ENCODE results near the gene PDE5A. TPM values are rescaled to one million over a fixed set of nuclear protein-coding genes. Genes with fewer than 3 reads are reported as not detected.

The PDE5A gene
- polyA plus RNA-seq, 3 donors, result 0.80 to 0.82 TPM; not detected in 1

- no CpG with 5 or more reads among the region's 4 CpGs for WGBS (ENCODE audit: insufficient coverage)
- no peak for TF ChIP-seq CTCF (IDR thresholded peaks at IDR 0.05)
- no peaks in the 10 kb centered on the region for H3K79me2 ChIP-seq (ENCODE audit: insufficient read depth, low read length)
- H3K4me3 Mint-ChIP-seq, result no peak overlapping the region
- H4K20me1 ChIP-seq (ENCODE audit: insufficient read depth, low read length), result no peaks in the 10 kb centered on the region
- H3K4me1 ChIP-seq (ENCODE audit: control insufficient read depth in 1 of 2, insufficient read depth in 2 of 2, low read length in 2 of 2), result no peaks in the 10 kb centered on the region
- H3K9me3 Mint-ChIP-seq, result no peaks in the 10 kb centered on the region
- no peak overlapping the region for H3K9ac ChIP-seq (ENCODE audit: insufficient read depth, low read length, poor library complexity, severe bottlenecking)
- no peaks in the 10 kb centered on the region for H3K36me3 ChIP-seq (replicated peaks in 1 of 2; ENCODE audit: control insufficient read depth in 1 of 2, insufficient read depth in 2 of 2, low read length in 2 of 2)
- H3K36me3 Mint-ChIP-seq, result no peaks in the 10 kb centered on the region
- H3K27ac ChIP-seq (ENCODE audit: low read depth in 1 of 2, low read length in 2 of 2), result no peak overlapping the region
- no peaks in the 10 kb centered on the region for H3K27me3 ChIP-seq (ENCODE audit: control insufficient read depth in 2 of 2, insufficient read depth in 2 of 2, low read length in 2 of 2)
- no peak for DNase-seq
- H3K4me1 Mint-ChIP-seq, result no peaks in the 10 kb centered on the region
- intact Hi-C loops (cut with micrococcal nuclease), result no loop called here
- peaks cover 0 to 3% (median 1%) of the 10 kb centered on the region in 3 donors for H3K27me3 Mint-ChIP-seq (ENCODE audit: low read depth in 3 of 3)
- no peaks in the 10 kb centered on the region for H3K9me3 ChIP-seq (replicated peaks in 1 of 2; ENCODE audit: control insufficient read depth in 1 of 2, insufficient read depth in 1 of 2, low read length in 2 of 2)
- H3K27ac Mint-ChIP-seq, result no peak overlapping the region
- no peak overlapping the region for H2AFZ ChIP-seq (ENCODE audit: insufficient read depth, low read depth, low read length, poor library complexity, severe bottlenecking)
- H3K4me2 ChIP-seq (replicated peaks; ENCODE audit: extremely low read depth, low read length, poor library complexity, severe bottlenecking), result no peak overlapping the region
- H3K4me3 ChIP-seq (replicated peaks in 1 of 3; ENCODE audit: low read depth in 2 of 3, low read length in 3 of 3), result no peak overlapping the region
These were observed 26.7 kb upstream of the PDE5A start for GRCh38 chr4:119655111-119655837.

- Mint-ChIP-seq H3K36me3 (no peaks in the 10 kb centered on the region), H3K9me3 (no peaks in the 10 kb centered on the region), H3K4me3 (no peak overlapping the region), H3K27ac (no peak overlapping the region), H3K4me1 (no peaks in the 10 kb centered on the region), H3K27me3 (ENCODE audit: low read depth in 3 of 3) (peaks cover 0 to 3% (median 1%) of the 10 kb centered on the region in 3 donors)
- Histone ChIP-seq H3K4me2 (replicated peaks; ENCODE audit: extremely low read depth, low read length, poor library complexity, severe bottlenecking) (no peak overlapping the region), H3K27ac (ENCODE audit: low read depth in 1 of 2, low read length in 2 of 2) (no peak overlapping the region), H3K79me2 (ENCODE audit: insufficient read depth, low read length) (no peaks in the 10 kb centered on the region), H3K9ac (ENCODE audit: insufficient read depth, low read length, poor library complexity, severe bottlenecking) (no peak overlapping the region), H3K4me1 (ENCODE audit: control insufficient read depth in 1 of 2, insufficient read depth in 2 of 2, low read length in 2 of 2) (no peaks in the 10 kb centered on the region), H4K20me1 (ENCODE audit: insufficient read depth, low read length) (no peaks in the 10 kb centered on the region), H2AFZ (ENCODE audit: insufficient read depth, low read depth, low read length, poor library complexity, severe bottlenecking) (no peak overlapping the region), H3K9me3 (replicated peaks in 1 of 2; ENCODE audit: control insufficient read depth in 1 of 2, insufficient read depth in 1 of 2, low read length in 2 of 2) (no peaks in the 10 kb centered on the region), H3K27me3 (ENCODE audit: control insufficient read depth in 2 of 2, insufficient read depth in 2 of 2, low read length in 2 of 2) (no peaks in the 10 kb centered on the region), H3K36me3 (replicated peaks in 1 of 2; ENCODE audit: control insufficient read depth in 1 of 2, insufficient read depth in 2 of 2, low read length in 2 of 2) (no peaks in the 10 kb centered on the region), H3K4me3 (replicated peaks in 1 of 3; ENCODE audit: low read depth in 2 of 3, low read length in 3 of 3) (no peak overlapping the region)
- no peak for TF ChIP-seq CTCF (IDR thresholded peaks at IDR 0.05)
- intact Hi-C loops (cut with micrococcal nuclease), result no loop called here
- DNase-seq, result no peak
- WGBS (ENCODE audit: insufficient coverage), result no CpG with 5 or more reads among the region's 4 CpGs
These were observed 25.4 kb upstream of the PDE5A start for GRCh38 chr4:119653990-119654389.

All from CD14-positive monocyte (primary cell).